Measurements from ENCODE around the gene USB1. TPM values are rescaled to one million over a fixed set of nuclear protein-coding genes. Genes with fewer than 3 reads are reported as not detected.

The USB1 gene
- total RNA-seq, 4 donors from 2014 or later: 21.3 to 63.4 (median 45.2) TPM

DNA sequence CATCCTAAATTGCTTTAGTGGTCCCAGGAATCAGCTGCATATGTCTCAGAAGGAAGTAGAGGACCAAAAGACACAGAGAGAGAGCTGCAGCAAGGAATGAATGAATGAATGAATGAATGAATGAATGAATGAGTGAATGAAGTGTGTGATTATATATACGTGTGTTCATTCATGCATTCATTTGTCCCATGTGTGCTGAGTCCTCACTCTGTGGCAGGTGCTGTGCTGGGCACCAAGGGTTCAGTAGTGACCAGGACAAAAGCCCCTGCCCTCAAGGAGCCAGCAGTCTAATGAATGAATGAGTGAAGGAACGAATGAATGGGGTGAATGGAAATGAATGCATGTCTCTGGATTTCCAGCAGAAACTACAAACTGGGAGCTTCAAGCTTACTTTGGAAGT lies 39.7 kb upstream of the USB1 start:
- TF ChIP-seq, protein P1, sequence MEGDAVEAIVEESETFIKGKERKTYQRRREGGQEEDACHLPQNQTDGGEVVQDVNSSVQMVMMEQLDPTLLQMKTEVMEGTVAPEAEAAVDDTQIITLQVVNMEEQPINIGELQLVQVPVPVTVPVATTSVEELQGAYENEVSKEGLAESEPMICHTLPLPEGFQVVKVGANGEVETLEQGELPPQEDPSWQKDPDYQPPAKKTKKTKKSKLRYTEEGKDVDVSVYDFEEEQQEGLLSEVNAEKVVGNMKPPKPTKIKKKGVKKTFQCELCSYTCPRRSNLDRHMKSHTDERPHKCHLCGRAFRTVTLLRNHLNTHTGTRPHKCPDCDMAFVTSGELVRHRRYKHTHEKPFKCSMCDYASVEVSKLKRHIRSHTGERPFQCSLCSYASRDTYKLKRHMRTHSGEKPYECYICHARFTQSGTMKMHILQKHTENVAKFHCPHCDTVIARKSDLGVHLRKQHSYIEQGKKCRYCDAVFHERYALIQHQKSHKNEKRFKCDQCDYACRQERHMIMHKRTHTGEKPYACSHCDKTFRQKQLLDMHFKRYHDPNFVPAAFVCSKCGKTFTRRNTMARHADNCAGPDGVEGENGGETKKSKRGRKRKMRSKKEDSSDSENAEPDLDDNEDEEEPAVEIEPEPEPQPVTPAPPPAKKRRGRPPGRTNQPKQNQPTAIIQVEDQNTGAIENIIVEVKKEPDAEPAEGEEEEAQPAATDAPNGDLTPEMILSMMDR (IDR thresholded peaks at IDR 0.05): no peak
- TF ChIP-seq POLR2AphosphoS5 (IDR thresholded peaks at IDR 0.05) (no peak), POLR2A (IDR thresholded peaks at IDR 0.05) (no peak), EP300 (IDR thresholded peaks at IDR 0.05; ENCODE audit: low read depth) (no peak)
- 37 to 55% methylated on average over 2 of the region's 2 CpGs for WGBS, 2 donors (ENCODE audit: low coverage in 1 of 2)
- Histone ChIP-seq H3K4me3 (no peak overlapping the region), H3K36me3 (no peaks in the 10 kb centered on the region), H3K27me3 (no peaks in the 10 kb centered on the region), H3K4me1 (no peaks in the 10 kb centered on the region), H3K27ac (no peak overlapping the region), H3K9me3 (no peaks in the 10 kb centered on the region)
- intact Hi-C loops (cut with DNase I; ENCODE audit: low total_unique reads) (no loop called here), in situ Hi-C loops (cut with MboI; ENCODE audit: low pct_ligation_motif_present in 1 of 4, low pct_unique_long_range_greater_than_20kb in 1 of 4, low sequenced_read_pairs in 3 of 4) (no loop called here)
- no peak for DNase-seq

DNA sequence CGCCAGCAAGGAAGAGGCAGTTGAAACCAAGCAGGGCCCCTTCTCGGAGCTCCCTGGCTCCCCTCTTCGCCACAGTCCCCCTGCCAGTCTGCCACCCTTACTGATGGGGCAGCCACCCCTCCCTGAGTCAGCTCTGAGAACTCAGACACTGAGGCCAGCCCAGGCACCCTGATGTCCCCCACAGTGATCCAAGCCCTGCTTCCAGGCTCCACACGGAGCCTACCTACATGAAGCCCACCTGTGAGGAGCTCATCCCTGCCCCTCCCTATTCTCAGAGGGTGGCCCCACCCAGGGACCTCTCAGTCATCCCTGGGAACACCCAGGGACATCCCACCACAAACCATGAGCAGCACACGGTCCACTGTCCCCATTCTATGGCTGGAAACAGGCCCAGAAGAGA lies 39.2 kb upstream of the USB1 start:
- intact Hi-C loops (cut with DNase I; ENCODE audit: low total_unique reads) (no loop called here), in situ Hi-C loops (cut with MboI; ENCODE audit: low pct_ligation_motif_present in 1 of 4, low pct_unique_long_range_greater_than_20kb in 1 of 4, low sequenced_read_pairs in 3 of 4) (no loop called here)
- Histone ChIP-seq H3K9me3 (no peaks in the 10 kb centered on the region), H3K36me3 (no peaks in the 10 kb centered on the region), H3K27ac (no peak overlapping the region), H3K4me1 (no peaks in the 10 kb centered on the region), H3K4me3 (no peak overlapping the region), H3K27me3 (no peaks in the 10 kb centered on the region)
- no peak for DNase-seq
- TF ChIP-seq POLR2A (IDR thresholded peaks at IDR 0.05) (no peak), EP300 (IDR thresholded peaks at IDR 0.05; ENCODE audit: low read depth) (no peak), POLR2AphosphoS5 (IDR thresholded peaks at IDR 0.05) (no peak)
- TF ChIP-seq, protein P1 (IDR thresholded peaks at IDR 0.05): no peak
- 59% methylated on average over 5 of the region's 5 CpGs; no CpG with 5 or more reads in 1 of the 2 donors for WGBS, 2 donors (ENCODE audit: low coverage in 1 of 2)

DNA sequence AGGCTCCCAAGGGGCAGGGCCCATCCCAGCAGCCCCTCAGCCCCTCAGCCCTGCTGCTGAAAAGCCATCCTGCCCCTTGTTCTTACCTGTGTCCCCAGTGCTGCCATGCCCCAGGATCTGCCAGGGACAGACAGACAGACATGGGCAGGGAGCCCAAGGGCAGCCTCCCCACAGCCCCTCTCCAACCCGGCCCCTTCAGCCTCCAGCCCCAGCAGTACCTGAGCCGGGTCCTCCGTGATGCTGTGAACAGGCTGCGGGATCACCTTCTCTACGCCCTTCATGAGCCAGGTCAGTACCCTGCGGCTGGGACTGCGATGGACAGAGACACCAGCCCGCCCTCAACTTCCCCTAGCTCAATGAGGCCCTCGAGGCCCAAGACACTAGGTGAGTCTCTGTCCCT lies 38.5 kb upstream of the USB1 start:
- Histone ChIP-seq H3K4me3 (no peak overlapping the region), H3K4me1 (no peaks in the 10 kb centered on the region), H3K36me3 (no peaks in the 10 kb centered on the region), H3K27ac (no peak overlapping the region), H3K9me3 (no peaks in the 10 kb centered on the region), H3K27me3 (no peaks in the 10 kb centered on the region)
- TF ChIP-seq, protein P1 (IDR thresholded peaks at IDR 0.05): no peak
- TF ChIP-seq EP300 (IDR thresholded peaks at IDR 0.05; ENCODE audit: low read depth) (no peak), POLR2A (IDR thresholded peaks at IDR 0.05) (no peak), POLR2AphosphoS5 (IDR thresholded peaks at IDR 0.05) (no peak)
- WGBS, 2 donors (ENCODE audit: low coverage in 1 of 2): 71% methylated on average over 9 of the region's 9 CpGs; no CpG with 5 or more reads in 1 of the 2 donors
- intact Hi-C loops (cut with DNase I; ENCODE audit: low total_unique reads): loop anchor here (1.0 kb wide), 1 partner anchor 16 kb away; no protein-coding TSS in a partner anchor
- no peak for DNase-seq
- in situ Hi-C loops (cut with MboI; ENCODE audit: low pct_ligation_motif_present in 1 of 4, low pct_unique_long_range_greater_than_20kb in 1 of 4, low sequenced_read_pairs in 3 of 4): no loop called here

DNA sequence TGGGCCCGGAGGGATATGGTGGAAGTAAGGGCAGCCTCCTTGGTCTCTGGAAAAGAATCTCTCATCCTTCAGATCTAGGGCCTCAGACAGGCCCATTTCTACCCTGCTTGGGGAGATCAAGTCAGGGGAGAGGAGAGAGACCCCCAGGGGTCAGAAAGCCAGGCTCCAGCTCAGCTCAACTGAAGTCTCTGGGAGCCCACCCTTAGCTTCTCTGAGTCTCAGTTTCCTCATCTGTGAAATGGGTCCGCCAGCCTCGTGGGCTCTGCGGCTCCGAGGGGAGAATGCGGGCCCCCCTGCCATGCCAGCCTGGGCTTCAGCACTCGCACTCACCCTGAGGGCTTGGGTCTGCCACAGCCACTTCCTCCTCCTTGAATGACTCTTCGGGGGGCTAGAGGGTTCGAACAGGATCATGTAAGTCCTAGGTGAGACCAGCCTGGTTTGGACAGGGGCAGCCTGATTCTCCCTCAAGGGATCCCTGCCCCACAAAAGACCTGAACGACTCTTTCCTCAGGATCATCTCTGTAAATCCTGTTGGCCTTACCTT lies 37.0 kb upstream of the USB1 start:
- TF ChIP-seq POLR2A (IDR thresholded peaks at IDR 0.05) (no peak), POLR2AphosphoS5 (IDR thresholded peaks at IDR 0.05) (no peak), EP300 (IDR thresholded peaks at IDR 0.05; ENCODE audit: low read depth) (no peak)
- TF ChIP-seq, protein P1 (IDR thresholded peaks at IDR 0.05): no peak
- in situ Hi-C loops (cut with MboI; ENCODE audit: low pct_ligation_motif_present in 1 of 4, low pct_unique_long_range_greater_than_20kb in 1 of 4, low sequenced_read_pairs in 3 of 4): no loop called here

More for the DNA sequence above, 37.0 kb upstream of the USB1 start:
- Histone ChIP-seq H3K4me1 (no peaks in the 10 kb centered on the region), H3K9me3 (no peaks in the 10 kb centered on the region), H3K27ac (no peak overlapping the region), H3K4me3 (no peak overlapping the region), H3K27me3 (no peaks in the 10 kb centered on the region), H3K36me3 (no peaks in the 10 kb centered on the region)
- DNase-seq: no peak
- intact Hi-C loops (cut with DNase I; ENCODE audit: low total_unique reads): no loop called here
- 81 to 90% methylated on average over 2 to 9 of the region's 10 CpGs for WGBS, 2 donors (ENCODE audit: low coverage in 1 of 2)
